A549 (cell line): ENCODE measurements around the gene SETD4.

Experiments used
- CTCF ChIP-seq: fragments of >200 bp; sonication (Bioruptor Twin); formaldehyde crosslinking; IDR thresholded peaks from 3 replicates; pipeline ENCODE4 v1.5.1; 2016
- EP300 ChIP-seq, 2 experiments: fragments of >200 bp; sonication (Bioruptor Twin); formaldehyde crosslinking; IDR thresholded peaks; 2 replicates in 1 of 2; 3 replicates in 1 of 2; pipeline ENCODE4 v1.6.1; 2016 to 2017
- ESRRA ChIP-seq: fragments of 150-350 bp; IDR thresholded peaks from 2 replicates; pipeline ENCODE4 v1.6.1; 2014; ENCODE audit warnings: mild to moderate bottlenecking, low read length, borderline replicate concordance
- HDAC2 ChIP-seq: fragments of 200-600 bp; sonication (generic); IDR thresholded peaks from 2 replicates; pipeline ENCODE4 v1.6.1; 2016
- HMGXB4 ChIP-seq: fragments of 250-450 bp; sonication (Bioruptor Pico); IDR thresholded peaks from 2 replicates; pipeline ENCODE4 v1.5.0; 2021; ENCODE audit warnings: mild to moderate bottlenecking, moderate library complexity, borderline replicate concordance
- MAX ChIP-seq: IDR thresholded peaks from 2 replicates; pipeline ENCODE4 v1.6.1; 2012
- RAD21 ChIP-seq, 2 experiments: fragments of >200 bp in 1 of 2; sonication (Bioruptor Twin) in 1 of 2; formaldehyde crosslinking in 1 of 2; IDR thresholded peaks in 1 of 2; conservative IDR thresholded peaks in 1 of 2; 2 replicates in 1 of 2; 3 replicates in 1 of 2; pipeline ENCODE4 v1.6.1; 2012 to 2018; ENCODE audit warnings: inconsistent platforms in 1 of 2
- RCOR1 ChIP-seq: fragments of 150-350 bp; IDR thresholded peaks from 2 replicates; pipeline ENCODE4 v1.6.1; 2014; ENCODE audit warnings: antibody characterized with exemption, low read length, low read depth
- REST ChIP-seq: fragments of 200-600 bp; sonication (generic); IDR thresholded peaks from 2 replicates; pipeline ENCODE4 v1.6.1; 2016; ENCODE audit warnings: antibody characterized with exemption, mild to moderate bottlenecking, moderate library complexity
- TP53 ChIP-seq: fragments of 250-450 bp; sonication (Bioruptor Pico); IDR thresholded peaks from 2 replicates; pipeline ENCODE4 v1.5.0; 2021; ENCODE audit warnings: mild to moderate bottlenecking, moderate library complexity
- TF ChIP-seq, protein P1 (sequence below): fragments of >200 bp; sonication (Bioruptor Twin); formaldehyde crosslinking; IDR thresholded peaks from 3 replicates; pipeline ENCODE4 v1.6.1; 2016

GRCh38 chr21:35995522-35996088, 64.7 kb downstream of the SETD4 start:
- TF ChIP-seq RCOR1 = no peak
- no peak for TF ChIP-seq CTCF
- no peak for TF ChIP-seq REST
- no peak for TF ChIP-seq HMGXB4
- TF ChIP-seq RAD21 (conservative IDR thresholded peaks at IDR 0.05 in 1 of 2, IDR thresholded peaks at IDR 0.05 in 1 of 2) = no peak
- TF ChIP-seq MAX = no peak
- TF ChIP-seq, protein P1, sequence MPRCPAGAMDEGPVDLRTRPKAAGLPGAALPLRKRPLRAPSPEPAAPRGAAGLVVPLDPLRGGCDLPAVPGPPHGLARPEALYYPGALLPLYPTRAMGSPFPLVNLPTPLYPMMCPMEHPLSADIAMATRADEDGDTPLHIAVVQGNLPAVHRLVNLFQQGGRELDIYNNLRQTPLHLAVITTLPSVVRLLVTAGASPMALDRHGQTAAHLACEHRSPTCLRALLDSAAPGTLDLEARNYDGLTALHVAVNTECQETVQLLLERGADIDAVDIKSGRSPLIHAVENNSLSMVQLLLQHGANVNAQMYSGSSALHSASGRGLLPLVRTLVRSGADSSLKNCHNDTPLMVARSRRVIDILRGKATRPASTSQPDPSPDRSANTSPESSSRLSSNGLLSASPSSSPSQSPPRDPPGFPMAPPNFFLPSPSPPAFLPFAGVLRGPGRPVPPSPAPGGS = no peak
- TF ChIP-seq HDAC2 = no peak
- TF ChIP-seq EP300 (IDR thresholded peaks at IDR 0.05) = no peak
- TF ChIP-seq TP53 = no peak
- no peak for TF ChIP-seq ESRRA
